Measurements from ENCODE around the gene PGRMC1.
"Not testable (repeated sequence)": the region's sequence is repeated elsewhere in the genome, so short reads cannot be mapped to it uniquely, and the experiment has no call there.

PGRMC1 gene

DNA sequence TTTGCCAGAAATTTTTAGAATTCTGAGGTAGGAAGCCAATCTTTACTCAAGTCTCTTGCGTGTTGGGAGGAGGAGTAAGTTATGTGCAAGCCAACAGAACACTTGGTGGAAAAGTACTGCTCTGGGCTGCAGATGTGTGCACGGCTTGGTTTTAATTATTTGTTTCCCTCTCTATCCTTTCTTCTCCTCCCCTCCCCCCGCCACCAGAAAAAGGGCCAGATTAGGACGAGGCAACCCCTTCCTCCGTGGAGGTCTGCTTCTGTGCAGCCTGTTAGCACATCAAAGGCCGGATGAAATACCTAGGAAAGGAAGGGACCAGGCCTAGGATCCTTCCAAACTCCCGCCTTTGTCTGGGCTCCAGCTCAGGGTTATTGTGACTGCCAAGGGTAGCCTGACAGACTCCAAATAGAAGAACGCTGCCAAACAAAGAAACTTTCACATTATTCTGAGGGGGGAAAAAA is 1.0 kb upstream of the PGRMC1 start:
- DNase-seq: no peak

DNA sequence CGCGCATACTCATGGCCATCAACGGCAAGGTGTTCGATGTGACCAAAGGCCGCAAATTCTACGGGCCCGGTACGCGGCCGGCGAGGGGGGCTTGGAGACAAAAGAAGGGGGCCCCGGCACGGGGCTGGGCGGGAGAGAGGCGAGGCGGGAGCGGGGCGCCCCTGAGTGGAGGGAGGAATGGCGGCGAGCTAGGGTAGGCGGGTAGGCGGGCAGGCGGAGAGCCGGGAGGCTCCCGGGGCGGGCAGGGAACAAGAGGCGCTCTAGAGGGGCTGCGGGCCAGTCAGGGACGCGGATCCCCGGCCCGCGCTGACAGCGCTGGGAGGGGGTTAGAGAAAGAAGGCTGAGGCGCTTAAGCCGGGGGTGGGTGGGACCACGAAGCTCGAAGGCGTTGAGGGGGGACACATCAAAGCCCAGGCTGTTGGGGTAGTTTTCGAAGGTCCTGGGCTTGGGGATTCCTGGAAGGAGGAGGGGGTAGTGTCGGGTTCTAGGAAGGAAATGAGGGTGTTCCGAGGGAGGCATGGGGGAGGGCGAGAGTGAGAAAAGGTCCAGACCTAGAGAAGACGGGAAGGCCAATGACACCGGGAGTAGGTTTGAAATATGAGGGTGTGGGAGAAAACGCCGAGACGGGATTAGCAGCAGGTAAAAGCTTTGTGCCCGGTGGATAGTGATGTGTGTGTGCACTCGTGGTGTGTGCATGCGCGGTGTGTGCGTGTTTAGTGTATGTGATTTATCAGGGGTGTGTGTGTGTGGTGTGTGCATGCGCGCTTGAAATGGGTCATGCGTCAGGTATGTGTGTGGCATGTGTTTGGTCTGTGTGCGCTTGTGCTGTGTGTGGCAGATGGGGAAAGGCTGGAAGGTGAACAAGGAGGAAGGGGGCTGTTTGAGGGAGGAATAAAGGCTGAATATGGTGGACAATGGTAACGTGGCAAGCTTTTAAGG is 807 bp downstream of the PGRMC1 start:
- peak; percentile 20 for DNase-seq

DNA sequence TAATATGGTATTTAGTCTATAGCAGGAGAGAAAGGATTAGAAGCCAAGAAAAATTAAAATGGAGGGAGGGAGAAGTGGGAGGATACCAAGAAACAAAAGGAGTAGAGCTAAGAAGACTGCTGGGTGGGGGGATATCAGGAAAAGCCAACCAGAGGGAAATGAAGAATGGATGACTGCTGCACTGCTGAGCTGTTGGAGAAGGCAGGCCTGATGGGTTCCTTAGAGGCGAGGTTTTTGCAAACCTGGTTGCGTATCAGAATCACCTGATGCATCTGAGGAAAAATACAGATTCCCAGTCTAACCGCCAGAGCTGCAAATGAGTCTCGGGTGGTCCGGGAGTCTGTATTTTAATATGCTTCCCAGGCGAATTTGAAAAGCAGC is 1.5 kb downstream of the PGRMC1 start:
- DNase-seq: no peak

DNA sequence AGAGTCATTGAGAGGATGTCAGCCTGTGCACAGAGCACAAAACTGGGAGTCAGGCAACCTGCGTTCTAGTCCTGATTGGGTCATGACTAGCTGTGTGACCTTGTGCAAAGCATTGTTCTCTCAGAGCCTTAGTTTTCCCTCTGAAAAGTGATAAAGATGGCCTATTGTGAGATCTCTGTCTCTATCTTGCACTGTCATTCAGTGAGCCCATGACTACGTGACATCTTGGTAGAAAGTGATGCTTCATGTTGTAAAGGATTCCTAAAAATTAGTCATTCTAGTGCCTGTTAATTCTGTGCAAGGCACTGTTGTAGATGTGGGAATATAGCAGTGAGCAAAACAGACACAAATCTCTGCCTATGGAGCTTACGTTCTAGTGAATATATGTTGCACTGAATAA is 2.5 kb downstream of the PGRMC1 start:
- no peak for DNase-seq

GRCh38 chrX:119240356-119240755 is 4.3 kb downstream of the PGRMC1 start:
- DNase-seq: no peak

DNA sequence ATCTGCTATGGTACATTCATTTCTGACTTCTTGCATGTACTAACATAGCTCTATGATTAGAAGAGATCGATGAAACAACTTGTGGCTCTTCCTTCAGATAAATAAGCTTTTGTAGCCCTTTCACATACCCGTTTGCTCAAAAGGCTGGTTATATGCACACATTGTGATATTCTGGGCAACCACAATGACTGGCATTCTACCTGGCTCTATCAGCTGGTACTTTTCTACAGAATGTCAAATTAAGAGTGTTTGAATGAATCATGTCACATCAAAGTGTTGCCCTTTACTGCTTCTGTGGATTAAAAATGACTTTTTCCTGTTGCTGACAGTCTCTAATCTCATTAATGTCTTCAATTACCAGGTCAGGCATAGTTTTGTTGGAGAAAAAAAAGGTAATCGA is 11.6 kb downstream of the PGRMC1 start:
- no peak for DNase-seq

- DNase-seq: no peak
These were observed 13.8 kb downstream of the PGRMC1 start for GRCh38 chrX:119249891-119250290.

- DNase-seq: no peak
These were observed 15.3 kb downstream of the PGRMC1 start for GRCh38 chrX:119251386-119251785.

GRCh38 chrX:119252716-119253115 is 16.6 kb downstream of the PGRMC1 start:
- DNase-seq: no peak

- no peak for DNase-seq
These were observed 30.4 kb downstream of the PGRMC1 start for GRCh38 chrX:119266364-119266995.

- not testable (repeated sequence) for DNase-seq
These were observed 31.0 kb downstream of the PGRMC1 start for GRCh38 chrX:119267115-119267514.

DNA sequence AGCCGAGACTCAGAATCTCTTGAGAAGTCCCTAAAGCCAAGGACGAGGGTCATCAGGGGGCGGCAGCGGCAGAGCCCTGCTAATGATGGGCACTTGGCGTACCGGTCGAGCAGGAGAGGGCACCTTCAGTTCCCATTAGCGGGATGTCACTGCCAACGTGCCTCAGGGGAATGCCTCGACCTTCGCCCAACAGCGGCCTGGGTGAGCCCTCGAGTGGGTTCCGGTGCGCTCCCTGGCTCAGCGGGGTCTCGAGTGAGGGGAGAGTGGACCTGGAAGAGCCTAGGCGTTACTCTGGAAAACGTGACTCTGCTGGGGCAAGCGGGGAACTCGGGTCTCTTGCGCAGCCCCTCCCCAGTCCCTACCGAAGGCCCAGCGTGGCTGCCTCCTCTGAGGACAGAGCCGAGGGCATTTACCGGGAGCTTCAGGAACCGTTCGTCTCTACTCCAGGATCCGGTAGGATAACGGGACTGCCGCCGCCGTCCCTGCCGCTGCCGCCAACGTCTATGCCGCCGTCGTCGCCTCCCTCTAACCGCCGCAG is 36.9 kb downstream of the PGRMC1 start:
- no peak for DNase-seq

GRCh38 chrX:119273420-119274192 is 37.5 kb downstream of the PGRMC1 start:
- DNase-seq: peak; percentile 56

- not testable (repeated sequence) for DNase-seq
These were observed 46.3 kb downstream of the PGRMC1 start for GRCh38 chrX:119282347-119282746.

GRCh38 chrX:119288890-119289393 is 52.9 kb downstream of the PGRMC1 start:
- DNase-seq: no peak

DNA sequence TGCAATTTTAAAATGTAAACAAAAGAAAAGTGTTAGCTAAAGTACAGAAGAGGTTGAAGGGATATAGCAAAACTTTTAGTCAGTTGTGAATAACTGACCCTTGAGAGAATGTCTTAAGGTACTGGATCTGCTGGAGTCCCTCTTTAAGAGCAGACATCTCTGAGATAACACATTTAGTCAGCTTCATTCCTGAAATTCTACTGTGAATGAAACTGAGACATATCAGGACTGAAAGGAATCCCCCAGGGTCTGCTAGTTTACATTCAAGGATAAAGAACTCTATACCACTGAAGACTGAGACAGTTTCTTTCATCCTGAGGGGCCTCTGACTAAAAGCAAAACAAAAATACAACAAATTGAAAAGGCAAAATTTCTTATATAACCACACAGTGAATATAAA is 54.4 kb downstream of the PGRMC1 start:
- no peak for DNase-seq

DNA sequence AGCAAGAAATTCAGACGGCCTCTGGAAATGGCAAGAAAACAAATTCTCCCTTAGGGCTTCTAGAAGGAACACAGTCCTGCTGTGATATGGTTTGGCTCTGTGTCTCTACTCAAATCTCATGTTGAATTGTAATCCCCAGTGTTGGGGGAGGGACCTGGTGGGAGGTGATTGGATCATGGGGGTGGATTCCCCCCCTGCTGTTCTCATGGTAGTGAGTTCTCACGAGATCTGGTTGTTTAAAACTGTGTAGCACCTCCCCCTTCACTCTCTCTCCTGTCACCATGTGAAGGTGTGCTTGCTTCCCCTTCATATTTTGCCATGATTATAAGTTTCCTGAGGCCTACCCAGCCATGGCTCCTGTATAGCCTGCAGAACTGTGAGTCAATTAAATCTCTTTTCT is 55.2 kb downstream of the PGRMC1 start:
- not testable (repeated sequence) for DNase-seq

DNA sequence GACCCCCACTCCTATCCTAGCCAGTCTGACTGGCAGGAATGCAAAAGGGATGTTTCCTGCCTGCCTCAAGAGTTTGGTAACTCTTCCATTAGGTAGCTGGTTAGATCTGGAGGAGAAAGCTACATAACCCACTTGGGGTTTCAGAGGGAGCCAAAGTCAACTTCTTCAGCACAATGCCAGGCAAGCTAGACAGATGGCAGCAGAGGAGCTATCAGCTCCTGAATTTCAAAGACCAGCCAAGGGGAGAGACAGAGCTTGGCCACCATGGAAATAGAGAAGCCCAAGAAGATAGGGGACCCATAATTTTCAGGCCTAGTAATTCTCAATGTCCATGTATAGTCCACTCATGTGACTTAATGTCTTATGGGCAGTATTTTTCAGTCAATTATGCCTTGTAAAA is 56.4 kb downstream of the PGRMC1 start:
- no peak for DNase-seq
